CD4-positive, alpha-beta T cell treated with Interleukin-4 for 4 hours (primary cell): Measurements from ENCODE around the gene CTAGE6.
"Not testable (repeated sequence)": the region's sequence is repeated elsewhere in the genome, so short reads cannot be mapped to it uniquely, and the experiment has no call there.

Source experiments
- DNase-seq: peaks from one replicate; pipeline ENCODE4 v3.0.0-alpha.2; 2020

Gene CTAGE6, protein sequence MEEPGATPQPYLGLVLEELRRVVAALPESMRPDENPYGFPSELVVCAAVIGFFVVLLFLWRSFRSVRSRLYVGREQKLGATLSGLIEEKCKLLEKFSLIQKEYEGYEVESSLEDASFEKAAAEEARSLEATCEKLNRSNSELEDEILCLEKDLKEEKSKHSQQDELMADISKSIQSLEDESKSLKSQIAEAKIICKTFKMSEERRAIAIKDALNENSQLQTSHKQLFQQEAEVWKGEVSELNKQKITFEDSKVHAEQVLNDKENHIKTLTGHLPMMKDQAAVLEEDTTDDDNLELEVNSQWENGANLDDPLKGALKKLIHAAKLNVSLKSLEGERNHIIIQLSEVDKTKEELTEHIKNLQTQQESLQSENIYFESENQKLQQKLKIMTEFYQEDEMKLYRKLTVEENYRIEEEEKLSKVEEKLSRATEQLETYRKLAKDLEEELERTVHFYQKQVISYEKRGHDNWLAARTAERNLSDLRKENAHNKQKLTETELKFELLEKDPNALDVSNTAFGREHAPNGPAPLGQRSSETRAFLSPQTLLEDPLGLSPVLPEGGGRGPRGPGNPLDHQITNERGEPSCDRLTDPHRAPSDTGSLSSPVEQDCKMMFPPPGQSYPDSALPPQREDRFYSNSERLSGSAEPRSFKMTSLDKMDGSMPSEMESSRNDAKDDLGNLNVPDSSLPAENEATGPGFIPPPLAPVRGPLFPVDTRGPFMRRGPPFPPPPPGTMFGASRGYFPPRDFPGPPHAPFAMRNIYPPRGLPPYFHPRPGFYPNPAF

DNA sequence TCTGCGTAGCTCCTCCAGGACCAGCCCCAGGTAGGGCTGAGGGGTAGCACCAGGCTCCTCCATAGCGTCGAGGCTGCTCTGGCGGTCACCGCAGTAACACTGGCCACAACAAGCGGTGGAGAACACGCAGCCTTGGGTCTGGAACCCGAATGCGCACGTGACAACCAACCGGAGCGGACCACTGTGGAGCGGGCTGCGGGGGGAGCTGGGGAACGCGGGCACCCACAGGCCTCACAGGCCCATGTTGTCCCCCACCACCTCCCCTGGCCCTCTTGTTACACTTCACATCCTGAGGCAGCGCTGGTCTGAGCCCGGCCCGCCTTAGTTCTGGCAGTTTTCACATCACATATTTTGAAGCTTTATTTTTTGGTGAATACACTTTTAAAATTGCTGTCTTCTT is at the start of gene CTAGE6:
Gene CTAGE6 (minus strand): TSS at position 101 of the 400 bp plus-strand sequence. CDS start 38 bp downstream, at position 63.
- DNase-seq: not testable (repeated sequence)

DNA sequence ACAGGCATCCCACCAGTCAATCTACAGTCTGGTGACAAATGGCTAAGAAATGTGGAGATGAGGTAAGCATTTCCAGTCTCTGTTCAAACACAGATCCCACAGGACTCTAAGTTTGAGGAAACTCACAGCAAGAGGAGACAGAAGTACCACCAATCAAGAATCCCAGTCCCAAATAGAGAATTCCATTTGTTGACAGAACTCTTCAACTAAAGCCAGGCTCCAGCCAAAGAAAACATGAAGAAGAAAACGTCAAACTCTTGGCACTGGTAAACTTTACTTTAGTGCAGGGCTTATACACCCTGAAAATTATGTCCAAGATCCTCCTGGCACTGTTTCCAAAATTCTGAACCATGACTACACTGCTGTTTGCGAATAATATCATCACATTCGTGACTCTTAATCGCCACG is 49.2 kb upstream of the CTAGE6 start:
- DNase-seq: not testable (repeated sequence)

DNA sequence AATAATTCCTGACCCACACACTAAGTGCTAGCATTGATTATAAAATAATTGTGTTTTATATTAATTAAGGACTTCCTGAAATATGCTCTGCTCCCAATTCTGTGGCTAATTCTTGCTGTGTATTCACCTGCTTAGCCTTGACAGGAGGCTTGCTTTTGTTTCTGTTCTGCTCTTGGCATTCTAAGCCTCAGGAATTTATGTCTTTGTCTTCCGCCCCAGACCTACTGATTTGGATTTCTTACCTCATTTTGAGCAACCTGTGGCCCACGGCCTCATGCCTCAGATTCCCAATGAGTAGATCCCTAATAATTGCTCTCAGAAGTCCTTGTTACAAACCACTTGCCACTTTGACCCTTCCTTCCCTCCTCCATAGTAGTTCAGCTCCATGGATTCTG is 40.4 kb upstream of the CTAGE6 start:
- not testable (repeated sequence) for DNase-seq

DNA sequence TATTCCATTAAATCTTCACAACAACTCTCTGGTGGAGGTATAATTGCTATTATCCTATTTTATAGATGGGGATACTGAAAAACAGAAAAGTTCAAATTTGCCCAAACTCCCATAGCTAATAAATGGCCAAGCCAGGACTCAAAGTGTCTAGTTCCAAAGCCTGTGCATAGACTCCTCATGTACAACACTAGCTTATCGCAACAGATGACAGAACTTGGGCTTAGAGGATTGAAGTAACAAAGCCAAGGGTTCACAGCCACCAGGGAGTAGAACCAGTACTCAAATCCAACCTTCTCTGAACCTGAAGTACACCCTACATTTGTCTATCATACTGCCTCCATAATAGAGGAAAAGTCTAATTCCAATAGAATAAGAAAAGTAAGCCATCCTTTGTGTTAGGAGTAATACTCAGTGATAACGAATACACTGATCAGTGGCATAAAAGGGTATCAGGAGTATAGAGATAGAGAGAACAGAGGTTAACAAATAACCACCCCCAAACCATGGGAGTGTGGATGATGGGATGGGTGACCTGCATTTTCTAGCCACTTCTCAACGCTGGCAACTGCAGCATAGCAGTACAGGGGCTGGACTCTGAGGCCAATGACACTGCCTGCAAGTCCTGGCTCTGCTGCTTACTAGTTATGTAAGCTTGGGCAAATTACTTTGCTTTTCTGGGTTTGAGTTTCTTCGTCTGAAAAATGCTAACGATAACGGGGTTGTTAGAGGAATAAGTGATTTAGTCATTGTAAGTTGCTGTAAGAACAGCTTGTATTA is 39.8 kb upstream of the CTAGE6 start:
- not testable (repeated sequence) for DNase-seq

DNA sequence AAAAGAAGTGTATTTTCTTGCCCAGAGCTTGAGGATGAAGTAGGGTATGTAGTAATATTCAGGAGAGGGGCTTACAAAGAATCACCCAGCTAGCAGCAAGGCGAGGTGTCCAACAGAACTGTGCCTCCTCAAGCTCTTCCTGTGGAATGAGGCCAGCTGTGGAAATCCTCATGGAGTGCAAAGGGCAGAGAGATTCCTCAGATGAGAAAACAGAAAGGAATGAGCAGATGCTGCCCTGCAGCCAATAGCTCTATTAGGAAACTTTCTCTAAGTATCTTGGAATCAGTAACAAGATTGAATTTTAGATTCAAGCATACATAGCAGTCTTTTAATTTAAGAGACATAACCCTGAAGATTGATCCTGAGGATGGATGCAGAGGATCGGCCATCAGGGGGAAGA is 38.2 kb upstream of the CTAGE6 start:
- not testable (repeated sequence) for DNase-seq

DNA sequence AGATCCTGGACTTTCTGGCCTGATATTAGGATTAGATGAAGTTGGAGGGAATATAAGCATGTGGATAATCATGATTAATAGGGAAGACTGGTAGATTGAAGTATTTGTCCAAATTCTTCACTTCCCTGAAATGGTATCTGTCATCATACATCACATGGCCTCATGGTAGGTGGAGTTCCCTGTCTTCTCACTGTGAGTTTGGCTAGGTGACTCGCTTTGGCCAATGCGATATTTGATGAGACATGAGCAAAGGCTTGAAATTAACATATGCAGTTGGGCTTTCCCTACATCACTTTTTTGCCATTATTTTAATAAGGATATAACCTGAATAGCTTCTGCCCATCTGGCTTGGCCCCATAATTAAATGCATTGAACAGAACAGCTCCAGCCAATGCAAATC is 35.1 kb upstream of the CTAGE6 start:
- DNase-seq: not testable (repeated sequence)

DNA sequence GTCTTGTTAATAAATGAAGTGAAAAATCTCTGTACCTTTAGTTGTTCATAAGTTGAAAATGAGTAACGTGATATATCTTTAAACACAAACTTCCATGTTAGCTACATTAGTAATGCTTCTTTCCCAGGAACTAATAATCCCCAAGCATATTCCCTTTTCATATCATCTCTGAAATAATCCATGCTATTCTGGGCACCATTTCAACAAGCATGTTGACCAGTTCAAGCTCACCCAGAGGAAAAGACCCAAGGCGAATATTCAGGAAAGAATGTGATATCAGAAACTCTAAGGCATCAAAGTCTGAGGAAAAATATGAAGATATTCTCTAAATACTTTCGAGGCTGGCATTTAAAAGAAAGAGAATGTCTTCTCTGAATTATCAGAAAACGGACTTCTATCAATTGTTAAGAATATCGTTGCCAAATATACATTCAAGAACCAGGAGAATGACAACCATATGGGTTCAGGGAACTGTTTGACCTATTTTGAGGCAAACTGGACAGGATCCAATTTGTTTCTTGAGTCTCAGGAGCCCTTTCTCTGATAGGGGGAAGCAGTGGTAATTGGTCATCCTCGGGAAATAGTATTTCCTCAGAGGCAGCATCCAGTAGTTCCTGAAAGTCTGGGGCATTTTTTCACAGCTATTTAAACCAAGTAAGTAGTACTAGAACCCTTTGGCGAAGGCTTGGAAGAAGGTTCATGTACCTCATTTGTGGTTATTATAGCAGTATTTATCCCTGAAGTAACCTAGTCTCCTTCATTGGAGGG is 28.1 kb upstream of the CTAGE6 start:
- DNase-seq: not testable (repeated sequence)

DNA sequence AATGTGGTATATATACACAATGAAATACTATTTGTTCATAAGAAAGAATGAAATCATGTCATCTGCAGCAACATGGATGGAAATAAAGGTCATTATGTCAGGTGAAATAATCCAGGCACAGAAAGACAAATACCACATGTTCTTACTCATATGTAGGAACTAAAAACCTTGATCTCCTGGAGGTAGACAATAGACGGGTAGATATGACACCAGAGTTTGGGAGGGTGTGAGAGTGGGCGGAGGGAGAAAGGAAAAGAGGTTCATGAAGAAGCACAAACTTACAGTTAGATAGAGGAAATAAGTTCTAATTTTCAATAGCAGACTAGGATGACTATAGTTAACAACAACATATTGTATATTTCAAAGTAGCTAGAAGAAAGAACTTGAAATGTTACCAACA is 22.1 kb upstream of the CTAGE6 start:
- not testable (repeated sequence) for DNase-seq

DNA sequence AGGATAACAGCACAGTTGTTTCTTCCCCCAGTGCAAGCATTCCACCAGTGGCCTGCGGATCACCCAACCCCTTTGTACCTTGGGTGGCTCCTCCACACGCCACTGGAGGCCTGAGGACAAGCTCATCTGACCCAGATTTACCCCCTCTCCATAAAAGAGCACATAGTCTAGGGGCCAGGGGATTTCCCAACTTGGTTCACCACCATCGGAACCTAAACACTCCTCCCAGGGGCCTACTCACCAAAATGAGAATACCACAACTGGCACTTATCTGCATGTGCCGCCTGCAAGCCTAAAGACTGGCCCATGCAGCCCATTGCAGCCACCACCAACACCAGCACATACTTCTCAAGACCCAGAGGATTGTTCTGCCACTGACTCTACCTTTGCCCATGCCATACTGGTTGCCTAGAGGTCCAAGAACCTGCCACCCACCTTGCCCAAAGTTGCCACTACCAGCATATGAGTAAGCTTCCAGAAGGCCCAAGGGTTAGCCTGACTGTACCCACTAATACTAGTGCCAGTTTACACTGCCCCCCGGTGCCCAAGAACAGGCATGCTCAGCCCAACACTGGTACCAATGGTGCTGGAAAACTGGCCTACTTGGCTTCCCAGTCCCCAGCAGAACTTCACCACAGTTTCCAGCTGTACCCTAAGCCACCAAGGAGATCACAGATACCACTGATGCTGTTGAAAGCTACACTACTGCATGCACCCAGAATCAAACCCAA is 15.4 kb upstream of the CTAGE6 start:
- DNase-seq: not testable (repeated sequence)

DNA sequence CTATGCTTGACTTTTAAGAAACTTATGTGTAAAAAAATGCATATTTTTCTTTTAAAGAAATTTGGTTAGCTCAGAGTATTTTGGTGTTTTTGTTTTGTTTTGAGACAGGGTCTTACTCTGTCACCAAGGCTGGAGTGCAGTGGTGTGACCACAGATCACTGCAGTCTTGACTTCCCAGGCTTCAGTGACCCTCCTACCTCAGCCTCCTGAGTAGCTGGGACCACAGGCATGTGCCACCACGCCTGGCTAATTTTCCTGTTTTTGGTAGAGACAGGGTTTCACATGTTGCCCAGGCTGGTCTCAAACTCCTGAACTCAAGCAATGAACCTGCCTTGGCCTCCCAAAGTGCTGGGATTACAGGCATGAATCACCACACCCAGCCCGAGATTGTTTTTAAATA is 10.0 kb upstream of the CTAGE6 start:
- DNase-seq: not testable (repeated sequence)

DNA sequence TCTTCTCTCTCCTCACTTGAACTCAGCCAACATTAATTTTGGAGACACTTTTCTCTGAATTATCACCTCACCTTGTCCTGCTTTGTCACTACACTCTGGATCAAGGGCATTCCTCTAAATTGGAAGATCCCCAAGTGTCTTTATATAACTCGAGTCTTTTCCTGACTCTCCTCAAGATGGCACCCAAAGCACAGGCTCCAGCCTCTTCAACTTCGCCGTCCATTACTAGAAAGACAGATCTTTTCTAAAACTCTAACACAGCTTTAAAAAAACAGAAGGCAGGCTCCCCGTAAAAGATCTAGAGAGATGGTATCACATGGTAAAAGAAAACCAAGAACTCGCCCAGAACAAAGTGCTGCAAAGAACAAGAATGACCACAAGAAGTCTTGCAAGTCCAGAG is 8.2 kb upstream of the CTAGE6 start:
- not testable (repeated sequence) for DNase-seq

DNA sequence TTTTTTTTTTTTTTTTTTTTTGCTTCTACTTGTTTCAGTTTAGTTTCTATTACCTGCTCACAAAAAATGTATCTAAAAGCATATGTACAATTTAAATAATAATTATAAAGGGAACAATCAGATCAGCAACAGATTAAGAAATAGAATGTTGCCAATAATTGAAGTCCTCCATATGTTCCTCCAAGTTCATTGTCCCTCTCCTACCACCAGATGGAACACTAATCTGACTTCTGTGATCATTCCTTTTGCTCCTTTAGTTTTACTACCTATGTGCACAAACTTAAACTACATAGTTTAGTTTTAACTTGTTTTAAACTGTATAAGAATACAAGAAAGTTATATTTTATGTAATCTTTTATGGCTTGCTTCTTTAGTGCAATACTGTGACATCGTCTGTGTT is 5.6 kb upstream of the CTAGE6 start:
- DNase-seq: not testable (repeated sequence)

DNA sequence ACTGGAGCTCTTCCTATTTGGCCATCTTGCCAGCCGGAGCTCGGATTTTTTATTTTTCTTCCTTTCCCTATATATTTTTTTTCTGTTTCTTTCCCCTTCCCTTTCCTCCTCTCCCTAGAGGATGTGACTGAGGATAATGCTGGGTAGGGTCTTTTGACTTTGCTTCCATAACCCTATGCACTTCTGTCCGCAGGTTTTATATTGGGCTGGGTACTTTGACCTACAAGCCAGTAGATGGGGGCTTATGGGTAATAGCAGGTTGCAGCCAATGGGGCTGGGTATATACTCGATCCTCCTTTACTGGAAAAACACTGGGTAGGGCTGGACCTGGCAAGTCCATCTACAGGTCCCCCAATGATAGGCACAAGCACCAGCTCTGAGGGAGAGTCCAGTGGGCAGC is 12.2 kb downstream of the CTAGE6 start:
- not testable (repeated sequence) for DNase-seq

DNA sequence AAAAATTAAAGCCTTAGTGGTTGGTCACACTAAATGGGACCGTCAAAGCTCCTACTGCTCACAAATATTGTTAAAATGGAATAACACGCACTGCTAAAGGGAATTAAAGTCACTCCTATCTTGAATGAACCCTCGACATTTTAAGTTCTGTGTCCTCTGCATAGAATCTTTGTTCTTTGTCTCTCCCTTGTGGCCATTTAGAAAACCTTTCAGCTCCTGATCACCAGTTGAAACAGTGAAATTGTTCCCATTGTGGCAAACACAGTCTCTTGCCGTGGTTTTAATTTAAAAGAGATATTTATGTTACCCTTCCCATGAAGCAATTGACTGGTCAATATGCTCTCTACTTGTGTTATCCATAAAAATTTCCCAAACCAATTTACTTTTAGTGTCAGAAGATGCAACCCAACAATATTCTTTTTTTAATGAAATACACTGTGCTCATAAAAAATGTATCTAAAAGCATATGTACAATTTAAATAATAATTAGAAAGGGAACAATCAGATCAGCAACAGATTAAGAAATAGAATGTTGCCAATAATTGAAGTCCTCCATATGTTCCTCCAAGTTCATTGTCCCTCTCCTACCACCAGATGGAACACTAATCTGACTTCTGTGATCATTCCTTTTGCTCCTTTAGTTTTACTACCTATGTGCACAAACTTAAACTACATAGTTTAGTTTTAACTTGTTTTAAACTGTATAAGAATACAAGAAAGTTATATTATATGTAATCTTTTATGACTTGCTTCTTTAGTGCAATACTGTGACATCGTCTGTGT is 20.3 kb downstream of the CTAGE6 start:
- peak; percentile 67 for DNase-seq

DNA sequence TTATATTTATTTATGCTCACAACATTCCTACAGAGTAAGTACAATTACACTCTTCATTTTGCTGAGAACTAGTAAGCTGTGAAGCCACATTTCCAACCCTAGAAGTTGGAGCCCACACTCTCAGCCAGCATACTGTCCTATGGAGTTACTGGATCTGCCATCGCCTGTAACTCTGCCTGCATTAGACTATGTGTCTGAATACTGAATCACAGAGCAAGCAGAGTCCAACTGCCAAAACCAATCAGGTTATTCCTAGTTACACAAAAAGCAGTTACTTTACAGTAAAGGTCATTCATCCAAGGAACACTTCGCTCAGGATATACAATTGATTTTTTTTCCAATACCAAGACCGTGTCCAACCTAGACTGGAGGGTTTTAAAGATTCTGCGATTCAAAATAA is 21.5 kb downstream of the CTAGE6 start:
- DNase-seq: no peak

DNA sequence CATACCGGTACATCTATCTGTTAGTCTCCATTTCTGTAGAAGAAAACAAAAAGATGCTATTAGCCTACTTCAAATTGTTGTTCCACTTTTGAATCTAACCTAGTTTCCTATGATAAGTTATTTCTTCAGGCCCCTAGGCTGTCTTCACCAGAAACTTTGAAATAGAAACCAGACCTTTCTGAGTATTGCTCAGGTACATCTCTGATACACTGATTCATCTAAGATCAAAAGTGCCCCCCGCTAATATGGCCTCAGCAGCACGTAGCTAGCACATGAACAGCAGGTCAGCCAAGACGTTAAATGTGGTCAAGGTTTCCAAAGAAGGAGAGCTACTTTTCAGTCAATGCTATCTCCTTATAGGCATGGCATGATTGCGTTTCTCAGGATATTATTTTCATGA is 23.6 kb downstream of the CTAGE6 start:
- no peak for DNase-seq

DNA sequence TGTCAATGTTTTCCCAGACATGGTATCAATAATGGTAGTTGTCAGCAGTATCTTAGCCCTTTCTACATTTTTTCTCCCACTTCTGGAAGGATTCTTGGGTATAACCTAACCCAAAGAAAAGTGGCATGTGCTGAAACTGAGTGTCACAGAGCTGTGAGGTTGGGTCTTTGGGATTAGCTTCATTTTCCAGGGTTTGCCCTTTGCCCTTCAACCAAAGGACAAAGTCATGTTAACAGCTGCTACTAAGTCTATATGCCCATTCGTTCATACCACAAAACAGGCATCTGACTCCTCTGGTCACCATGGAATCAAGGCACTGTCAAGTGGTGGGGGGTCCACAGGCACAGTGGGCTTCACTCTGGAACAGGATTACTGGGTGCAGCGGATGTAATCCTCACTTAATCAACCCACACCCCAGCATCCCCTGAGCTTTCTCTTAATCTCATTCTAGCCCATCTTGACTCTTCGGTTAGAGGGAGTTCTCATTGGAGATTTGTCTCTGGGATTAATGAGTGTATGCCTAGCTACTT is 29.1 kb downstream of the CTAGE6 start:
- DNase-seq: no peak

DNA sequence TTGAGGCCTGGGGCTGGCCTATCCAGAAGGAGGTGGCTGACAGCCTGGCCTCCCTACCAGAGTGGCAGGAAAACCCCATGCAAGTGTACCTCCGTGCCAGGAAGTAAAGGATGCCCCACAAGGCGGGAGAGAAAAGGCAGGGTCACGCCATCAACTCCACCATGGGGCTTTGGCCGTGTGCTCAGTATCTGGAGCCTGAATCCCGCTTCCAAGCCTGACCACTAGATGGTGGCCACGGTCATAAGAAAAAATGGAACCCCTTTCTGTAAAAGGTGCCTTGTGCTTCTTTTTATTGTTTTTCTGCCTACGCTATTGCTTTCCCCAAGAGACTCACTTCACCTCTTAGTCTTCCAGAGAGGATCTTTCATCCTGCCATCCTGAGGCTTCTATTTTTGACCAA is 29.9 kb downstream of the CTAGE6 start:
- not testable (repeated sequence) for DNase-seq

DNA sequence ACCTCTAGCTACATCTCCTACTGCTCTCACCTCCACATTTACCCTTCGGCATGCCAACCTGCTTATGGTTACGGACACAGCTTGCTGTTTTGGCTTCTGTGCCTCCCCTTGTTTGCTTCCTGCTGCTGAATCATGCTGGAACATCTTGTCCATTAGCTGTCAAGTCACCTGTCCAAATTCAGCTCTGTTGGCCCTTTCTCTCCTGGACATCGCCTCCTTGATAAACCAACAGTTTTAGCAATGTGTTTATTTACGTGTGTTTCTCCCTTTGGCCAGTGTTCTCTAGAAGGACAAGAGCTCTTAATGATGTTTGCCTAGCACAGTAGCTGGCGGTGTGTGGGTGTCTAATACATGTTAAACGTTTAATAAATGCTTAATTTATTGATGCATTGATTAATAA is 31.4 kb downstream of the CTAGE6 start:
- not testable (repeated sequence) for DNase-seq

DNA sequence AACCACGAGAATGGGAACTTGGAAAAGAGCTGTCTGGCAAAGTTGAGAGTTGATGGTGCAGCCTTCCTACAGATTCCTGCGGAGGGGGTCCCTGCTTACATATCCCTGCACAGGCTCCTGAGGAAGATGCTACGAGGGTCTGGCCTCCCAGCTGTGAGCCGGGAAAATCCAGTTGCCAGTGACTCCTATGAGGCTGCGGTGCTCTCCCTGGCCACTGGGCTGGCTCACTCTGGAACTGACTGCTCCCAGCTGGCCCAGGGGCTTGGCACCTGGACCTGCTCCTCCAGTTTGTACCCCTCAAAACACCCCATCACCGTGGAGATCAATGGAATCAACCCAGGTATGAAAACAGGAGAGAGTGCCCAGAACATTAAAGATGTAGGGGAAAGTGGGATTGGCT is 37.2 kb downstream of the CTAGE6 start:
- not testable (repeated sequence) for DNase-seq
